H1 (cell line): Measurements from ENCODE around the gene SLC45A1. TPM values are rescaled to one million over a fixed set of nuclear protein-coding genes. Genes with fewer than 3 reads are reported as not detected.

Experiments
- CTCF ChIA-PET: fragments of 300-600 bp; sonication (Branson Sonifier 250); formaldehyde crosslinking; loops from one replicate; lab custom pipeline; 2021; ENCODE audit not compliant: partially characterized antibody; lab: Charles Lee
- POLR2A ChIA-PET: fragments of 300-600 bp; sonication (Branson Sonifier 250); formaldehyde crosslinking; loops from one replicate; lab custom pipeline; 2021; ENCODE audit warnings: inconsistent platforms; ENCODE audit not compliant: partially characterized antibody; lab: Charles Lee
- DNase-seq, 2 experiments: peaks; one replicate each; pipeline versions ENCODE4 v3.0.0 to v3.0.0-alpha.2; 2010 to 2022; ENCODE audit warnings: low spot score in 2 of 2, low read depth in 1 of 2, mixed read lengths in 1 of 2
- FAIRE-seq: peaks from 2 replicates; lab custom pipeline; 2011; peaks lifted over from hg19 to GRCh38; lab: Jason Lieb, UNC
- H2AFZ ChIP-seq: 2 replicates; pipeline ENCODE4 v1.8.1; 2012; ENCODE audit warnings: low read length, inconsistent platforms
- H2AK5ac ChIP-seq: 2 replicates; pipeline ENCODE4 v1.6.1; 2013; ENCODE audit warnings: low read depth, low read length
- H2BK120ac ChIP-seq: replicated peaks from 2 replicates; pipeline ENCODE3; 2013; ENCODE audit warnings: low read depth, low read length, inconsistent platforms
- H2BK12ac ChIP-seq: 2 replicates; pipeline ENCODE4 v1.6.1; 2013; ENCODE audit warnings: low read depth, low read length
- H2BK15ac ChIP-seq: 2 replicates; pipeline ENCODE4 v1.6.1; 2013; ENCODE audit warnings: low read length
- H2BK20ac ChIP-seq: 2 replicates; pipeline ENCODE4 v1.6.1; 2013; ENCODE audit warnings: low read length
- H2BK5ac ChIP-seq: 2 replicates; pipeline ENCODE4 v1.6.1; 2013; ENCODE audit warnings: low read depth, low read length
- H3K14ac ChIP-seq: 2 replicates; pipeline ENCODE4 v1.6.1; 2013; ENCODE audit warnings: inconsistent platforms; ENCODE audit not compliant: insufficient read length
- H3K18ac ChIP-seq: 2 replicates; pipeline ENCODE4 v1.6.1; 2013; ENCODE audit warnings: low read length; ENCODE audit errors: extremely low read depth
- H3K23ac ChIP-seq: 2 replicates; pipeline ENCODE4 v1.6.1; 2013; ENCODE audit warnings: inconsistent platforms; ENCODE audit not compliant: insufficient read length
- H3K23me2 ChIP-seq: 2 replicates; pipeline ENCODE4 v1.6.1; 2013; ENCODE audit warnings: low read depth, low read length
- H3K27ac ChIP-seq: 2 replicates; pipeline ENCODE4 v1.6.1; 2011; ENCODE audit warnings: low read depth, low read length, inconsistent platforms
- H3K27me3 ChIP-seq, 4 experiments: replicated peaks in 1 of 4; 1 replicate in 1 of 4; 2 replicates in 3 of 4; pipeline versions ENCODE4 v1.6.1 to v1.8.1; 2011 to 2013; ENCODE audit warnings: low read length in 3 of 4, mild to moderate bottlenecking in 3 of 4, inconsistent platforms in 2 of 4, mixed read lengths in 2 of 4, moderate library complexity in 1 of 4; ENCODE audit not compliant: control insufficient read depth in 3 of 4, insufficient read depth in 3 of 4; ENCODE audit errors: extremely low read depth in 1 of 4
- H3K36me3 ChIP-seq, 4 experiments: 2 replicates each; pipeline versions ENCODE4 v1.6.1 to v1.8.1; 2011 to 2013; ENCODE audit warnings: mild to moderate bottlenecking in 4 of 4, low read length in 3 of 4, moderate library complexity in 2 of 4, control low read depth in 1 of 4, inconsistent platforms in 1 of 4; ENCODE audit not compliant: insufficient read depth in 4 of 4, control insufficient read depth in 2 of 4
- H3K4ac ChIP-seq: replicated peaks from 2 replicates; pipeline ENCODE3; 2013; ENCODE audit warnings: low read length, low read depth, mixed read lengths, inconsistent platforms; ENCODE audit not compliant: insufficient read length
- H3K4me1 ChIP-seq, 4 experiments: replicated peaks in 1 of 4; 1 replicate in 1 of 4; 2 replicates in 3 of 4; pipeline versions ENCODE4 v1.6.1 to v1.8.1; 2011 to 2013; ENCODE audit warnings: low read length in 3 of 4, inconsistent platforms in 2 of 4, mixed read lengths in 1 of 4; ENCODE audit not compliant: insufficient read depth in 4 of 4, control insufficient read depth in 3 of 4
- H3K4me2 ChIP-seq, 2 experiments: 2 replicates each; pipeline versions ENCODE4 v1.6.1 to v1.8.1; 2011 to 2013; ENCODE audit warnings: low read depth in 2 of 2, low read length in 2 of 2, control low read depth in 1 of 2, inconsistent platforms in 1 of 2, mild to moderate bottlenecking in 1 of 2; ENCODE audit not compliant: insufficient read depth in 1 of 2
- H3K4me3 ChIP-seq, 4 experiments: fragments of 200-600, 300-600 bp in 1 of 4; sonication (generic), shearing (Covaris generic), sonication (Bioruptor Twin) in 1 of 4; 2 replicates each; pipeline versions ENCODE4 v1.5.1 to v1.8.1; 2011 to 2016; ENCODE audit warnings: low read length in 4 of 4, low read depth in 3 of 4, control low read depth in 2 of 4, inconsistent platforms in 2 of 4, mild to moderate bottlenecking in 2 of 4, mixed read lengths in 1 of 4, moderate library complexity in 1 of 4; ENCODE audit not compliant: insufficient read depth in 2 of 4; ENCODE audit errors: extremely low read depth in 1 of 4
- H3K56ac ChIP-seq: replicated peaks from 2 replicates; pipeline ENCODE3; 2013; ENCODE audit warnings: low read depth, mild to moderate bottlenecking, mixed read lengths, low read length, inconsistent platforms; ENCODE audit not compliant: insufficient read length
- H3K79me1 ChIP-seq: 2 replicates; pipeline ENCODE4 v1.6.1; 2013; ENCODE audit warnings: low read depth, low read length, control low read depth
- H3K79me2 ChIP-seq, 2 experiments: 2 replicates each; pipeline versions ENCODE4 v1.6.1 to v1.8.1; 2012 to 2013; ENCODE audit warnings: low read length in 2 of 2, mild to moderate bottlenecking in 2 of 2, inconsistent platforms in 1 of 2; ENCODE audit not compliant: insufficient read depth in 2 of 2, control insufficient read depth in 1 of 2
- H3K9ac ChIP-seq, 4 experiments: replicated peaks in 1 of 4; 1 replicate in 1 of 4; 2 replicates in 3 of 4; pipeline versions ENCODE4 v1.6.1 to v1.8.1; 2011 to 2013; ENCODE audit warnings: low read depth in 3 of 4, low read length in 3 of 4, control low read depth in 2 of 4, mild to moderate bottlenecking in 2 of 4, moderate library complexity in 2 of 4, inconsistent platforms in 1 of 4; ENCODE audit errors: extremely low read depth in 1 of 4
- H3K9me3 ChIP-seq, 2 experiments: 2 replicates each; pipeline versions ENCODE4 v1.6.1 to v1.8.1; 2012 to 2013; ENCODE audit warnings: mild to moderate bottlenecking in 2 of 2, moderate library complexity in 2 of 2, control low read depth in 1 of 2, inconsistent platforms in 1 of 2, low read depth in 1 of 2, low read length in 1 of 2, mixed read lengths in 1 of 2; ENCODE audit not compliant: insufficient read depth in 2 of 2
- H4K20me1 ChIP-seq, 2 experiments: replicated peaks in 1 of 2; 2 replicates each; pipeline versions ENCODE3 to v1.8.1; 2011 to 2013; ENCODE audit warnings: inconsistent platforms in 2 of 2, low read length in 2 of 2, mild to moderate bottlenecking in 1 of 2; ENCODE audit not compliant: insufficient read depth in 2 of 2, control insufficient read depth in 1 of 2
- H4K5ac ChIP-seq: 2 replicates; pipeline ENCODE4 v1.6.1; 2013; ENCODE audit warnings: low read length, low read depth, mixed read lengths, inconsistent platforms; ENCODE audit not compliant: insufficient read length
- H4K8ac ChIP-seq: 2 replicates; pipeline ENCODE4 v1.8.0; 2013; ENCODE audit warnings: mild to moderate bottlenecking, moderate library complexity, low read length, inconsistent platforms; ENCODE audit not compliant: insufficient read depth; ENCODE audit errors: extremely low read depth
- H4K91ac ChIP-seq: replicated peaks from 2 replicates; pipeline ENCODE3; 2013; ENCODE audit warnings: low read length, mixed read lengths, inconsistent platforms; ENCODE audit not compliant: insufficient read length
- CEBPB ChIP-seq: IDR thresholded peaks from 2 replicates; pipeline ENCODE4 v1.6.1; 2012; ENCODE audit warnings: low read depth, low read length
- CTBP2 ChIP-seq: IDR thresholded peaks from 2 replicates; pipeline ENCODE4 v1.7.0; 2011; ENCODE audit warnings: borderline replicate concordance, mild to moderate bottlenecking, moderate library complexity, mixed read lengths, low read length; ENCODE audit not compliant: insufficient read depth, insufficient read length
- EP300 ChIP-seq, 2 experiments: IDR thresholded peaks; 1 replicate in 1 of 2; 2 replicates in 1 of 2; pipeline ENCODE4 v1.6.1; 2011 to 2012; ENCODE audit warnings: low read depth in 2 of 2, low read length in 2 of 2, mild to moderate bottlenecking in 2 of 2, borderline replicate concordance in 1 of 2, inconsistent platforms in 1 of 2, moderate library complexity in 1 of 2
- EZH2 ChIP-seq: fragments of 200-600 bp; sonication (generic); IDR thresholded peaks from 2 replicates; pipeline ENCODE4 v1.7.1; 2012; ENCODE audit warnings: low read depth, mild to moderate bottlenecking, moderate library complexity, low read length, inconsistent platforms; ENCODE audit not compliant: severe bottlenecking
- KDM5A ChIP-seq: fragments of 200-600 bp; IDR thresholded peaks from 2 replicates; pipeline ENCODE4 v1.7.1; 2012; ENCODE audit warnings: mild to moderate bottlenecking, low read length, inconsistent platforms, mixed read lengths
- MAX ChIP-seq: IDR thresholded peaks from 2 replicates; pipeline ENCODE4 v1.6.1; 2012; ENCODE audit warnings: inconsistent platforms
- POU5F1 ChIP-seq: IDR thresholded peaks from 2 replicates; pipeline ENCODE4 v1.6.1; 2011; ENCODE audit warnings: low read depth, mild to moderate bottlenecking, low read length, moderate library complexity
- RAD21 ChIP-seq, 2 experiments: IDR thresholded peaks in 1 of 2; conservative IDR thresholded peaks in 1 of 2; 2 replicates each; pipeline ENCODE4 v1.6.1; 2011; ENCODE audit warnings: low read depth in 2 of 2, low read length in 2 of 2, improper control_type of control experiment in 1 of 2, inconsistent platforms in 1 of 2, mild to moderate bottlenecking in 1 of 2, moderate library complexity in 1 of 2
- RBBP5 ChIP-seq: IDR thresholded peaks from 2 replicates; pipeline ENCODE4 v1.7.1; 2012; ENCODE audit warnings: low read depth, mild to moderate bottlenecking, inconsistent platforms, low read length, moderate library complexity, borderline replicate concordance
- SUZ12 ChIP-seq: fragments of 200-600 bp; sonication (generic); IDR thresholded peaks from 2 replicates; pipeline ENCODE4 v1.6.1; 2012; ENCODE audit warnings: mild to moderate bottlenecking, inconsistent platforms, low read length, moderate library complexity, mixed read lengths
- WGBS, 2 experiments: shearing (Covaris generic) in 1 of 2; methylation state at CpG; one replicate each; pipeline versions ENCODE4 v1.1.6 to v1.1.7; 2013 to 2015; ENCODE audit warnings: low lambda C conversion rate in 2 of 2, mixed read lengths in 2 of 2, inconsistent platforms in 1 of 2, low coverage in 1 of 2, missing lambda C conversion rate in 1 of 2; ENCODE audit not compliant: insufficient replicate concordance in 2 of 2, insufficient coverage in 1 of 2, insufficient read length in 1 of 2; ENCODE audit errors: extremely low coverage in 1 of 2, missing lambda C conversion rate in 1 of 2; 5-methylcytosine and 5-hydroxymethylcytosine counted together
- polyA plus RNA-seq, 7 experiments: library from polyadenylated mRNA; depleted of rRNA in 3 of 7; stranded (reverse) in 5 of 7; unstranded in 2 of 7; fragments of >200 nt in 5 of 7; fragments of 200-250 nt in 2 of 7; gene quantifications; 1 replicate in 5 of 7; 2 replicates in 1 of 7; 4 replicates in 1 of 7; pipeline versions ENCODE4 v1.2.1 to v1.2.3, GENCODE V29; 2011 to 2013; ENCODE audit warnings: missing spikeins in 2 of 7, mixed read lengths in 2 of 7
- total RNA-seq: library from RNA; stranded (reverse); fragmentation: NEBNext Ultra II Directional; extraction: Animal tissue kit (Norgen Biotek cat#: 25700); gene quantifications from 2 replicates; pipeline ENCODE4 v1.2.1, GENCODE V29; 2021

Gene SLC45A1
- total and polyA plus RNA-seq, 2 of the 8 experiments (the other 6 are each of a cell fraction or from before 2014, with no cell fraction given), result 1.0 to 1.7 TPM

- ChIA-PET CTCF (interaction anchor here (0.6 to 7.6 kb wide), 34 partner anchors 8 to 395 kb away, joined by 3 to 73 read pairs (median 4); partner anchors contain the start of gene SLC45A1), POLR2A (interaction anchor here (1.2 to 1.7 kb wide), 3 partner anchors 8 to 16 kb away, joined by 3 to 5 read pairs (median 3); no protein-coding TSS in a partner anchor)
- TF ChIP-seq RAD21 (IDR thresholded peaks at IDR 0.05 in 1 of 2, conservative IDR thresholded peaks at IDR 0.05 in 1 of 2; ENCODE audit: low read depth in 2 of 2, low read length in 2 of 2), result peak; percentile 53 to 66
- TF ChIP-seq POU5F1, result no peak
- TF ChIP-seq EZH2, result no peak
- no peak for TF ChIP-seq CTBP2
- TF ChIP-seq RBBP5, result no peak
- no peak for TF ChIP-seq KDM5A
- TF ChIP-seq CEBPB, result no peak
- no peak; the same call in 1 of the 2 replicates for TF ChIP-seq MAX
- no peak for TF ChIP-seq EP300 (IDR thresholded peaks at IDR 0.05; ENCODE audit: borderline replicate concordance in 1 of 2, low read depth in 2 of 2, low read length in 2 of 2)
- no peak for TF ChIP-seq SUZ12
Observed at GRCh38 chr1:8351693-8352470, 34.0 kb downstream of the SLC45A1 start.

More at GRCh38 chr1:8351693-8352470, 34.0 kb downstream of the SLC45A1 start:
- peak in 1 of 2 experiments; percentile 85 for DNase-seq
- Histone ChIP-seq H3K9me3 (no peaks in the 10 kb centered on the region), H3K36me3 (peaks cover 3 to 25% (median 18%) of the 10 kb centered on the region in 4 experiments; a peak in 6 of 8 replicates), H3K27ac (no peak overlapping the region), H2BK15ac (no peak overlapping the region), H3K4me2 (no peak overlapping the region), H3K4ac (no peak overlapping the region), H2BK12ac (no peak overlapping the region), H2BK5ac (no peak overlapping the region), H2BK20ac (no peak overlapping the region), H3K4me3 (no peak overlapping the region), H2BK120ac (no peak overlapping the region), H3K79me1 (no peaks in the 10 kb centered on the region), H3K56ac (no peak overlapping the region), H3K4me1 (peaks cover 0 to 11% (median 3%) of the 10 kb centered on the region in 4 experiments; a peak in 5 of 7 replicates), H3K79me2 (no peaks in the 10 kb centered on the region), H3K9ac (no peak overlapping the region), H4K20me1 (peaks cover 2 to 7% of the 10 kb centered on the region in 2 experiments), H3K18ac (no peak overlapping the region), H4K8ac (no peak overlapping the region; the same call in none of the 2 replicates), H3K23me2 (no peaks in the 10 kb centered on the region), H4K5ac (no peak overlapping the region), H4K91ac (no peak overlapping the region), H3K23ac (no peak overlapping the region), H2AFZ (no peak overlapping the region), H3K14ac (no peak overlapping the region), H3K27me3 (no peaks in the 10 kb centered on the region), H2AK5ac (no peak overlapping the region)
- WGBS, 2 experiments, result 64% methylated on average over 9 of the region's 13 CpGs; no CpG with 5 or more reads in 1 of the 2 experiments
- no peak for FAIRE-seq
